ENCODE results near the gene SERPINF2. TPM values are rescaled to one million over a fixed set of nuclear protein-coding genes. Genes with fewer than 3 reads are reported as not detected.

SERPINF2 gene
- total RNA-seq, 1 experiment from 2014 or later: 0.56 TPM

GRCh38 chr17:1727876-1728630, 14.6 kb upstream of the SERPINF2 start:
- Mint-ChIP-seq H3K36me3 (ENCODE audit: insufficient read depth, unreplicated experiment) (peaks cover 39% of the 10 kb centered on the region), H3K4me3 (ENCODE audit: unreplicated experiment) (no peak overlapping the region), H3K4me1 (ENCODE audit: insufficient read depth, unreplicated experiment) (peaks cover 27% of the 10 kb centered on the region), H3K27ac (ENCODE audit: low read depth, unreplicated experiment) (no peak overlapping the region), H3K27me3 (ENCODE audit: insufficient read depth, unreplicated experiment) (no peaks in the 10 kb centered on the region), H3K9me3 (ENCODE audit: unreplicated experiment) (no peaks in the 10 kb centered on the region)
- intact Hi-C loops (cut with micrococcal nuclease): no loop called here
- no peak for TF ChIP-seq CTCF (IDR thresholded peaks at IDR 0.05; ENCODE audit: unreplicated experiment)
- no peak for DNase-seq (ENCODE audit: unreplicated experiment)
- CTCF ChIA-PET: interaction anchor here (0.9 to 5.2 kb wide), 2 partner anchors 56 kb away, joined by 3 to 23 read pairs; no protein-coding TSS in a partner anchor
- POLR2A ChIA-PET: interaction anchor here (0.6 to 5.2 kb wide), 5 partner anchors 7 to 178 kb away, joined by 3 to 26 read pairs (median 3); no protein-coding TSS in a partner anchor
- no TSS peak for BruUV-seq (replicated peaks)

- H3K36me3 Mint-ChIP-seq (ENCODE audit: insufficient read depth, unreplicated experiment): peaks cover 48% of the 10 kb centered on the region
- H3K27me3 Mint-ChIP-seq (ENCODE audit: insufficient read depth, unreplicated experiment): no peaks in the 10 kb centered on the region
- POLR2A ChIA-PET: interaction anchor here (1.5 to 5.2 kb wide), 4 partner anchors 13 to 54 kb away, joined by 3 to 26 read pairs (median 8); no protein-coding TSS in a partner anchor
- BruUV-seq (replicated peaks): no TSS peak
- CTCF ChIA-PET: interaction anchor here (0.6 to 5.2 kb wide), 4 partner anchors 9 to 54 kb away, joined by 4 to 23 read pairs (median 8); no protein-coding TSS in a partner anchor
- intact Hi-C loops (cut with micrococcal nuclease): loop anchor here (2.0 kb wide), 1 partner anchor 55 kb away; no protein-coding TSS in a partner anchor
- no peaks in the 10 kb centered on the region for H3K9me3 Mint-ChIP-seq (ENCODE audit: unreplicated experiment)
- no peak overlapping the region for H3K4me3 Mint-ChIP-seq (ENCODE audit: unreplicated experiment)
- no peak for DNase-seq (ENCODE audit: unreplicated experiment)
- no peak for TF ChIP-seq CTCF (IDR thresholded peaks at IDR 0.05; ENCODE audit: unreplicated experiment)
- peak overlapping the region; percentile 53 for H3K27ac Mint-ChIP-seq (ENCODE audit: low read depth, unreplicated experiment)
- H3K4me1 Mint-ChIP-seq (ENCODE audit: insufficient read depth, unreplicated experiment): peaks cover 27% of the 10 kb centered on the region
Observed at GRCh38 chr17:1729966-1730325, 12.7 kb upstream of the SERPINF2 start.

GRCh38 chr17:1730326-1731193, 12.1 kb upstream of the SERPINF2 start:
- peak; percentile 70 for DNase-seq (ENCODE audit: unreplicated experiment)
- peak overlapping the region; percentile 81 for H3K27ac Mint-ChIP-seq (ENCODE audit: low read depth, unreplicated experiment)
- CTCF ChIA-PET: interaction anchor here (0.7 to 5.2 kb wide), 6 partner anchors 10 to 152 kb away, joined by 3 to 23 read pairs (median 4); no protein-coding TSS in a partner anchor
- peaks cover 51% of the 10 kb centered on the region for H3K36me3 Mint-ChIP-seq (ENCODE audit: insufficient read depth, unreplicated experiment)
- POLR2A ChIA-PET: interaction anchor here (1.1 to 5.2 kb wide), 7 partner anchors 14 to 53 kb away, joined by 3 to 26 read pairs (median 4); no protein-coding TSS in a partner anchor
- no peaks in the 10 kb centered on the region for H3K9me3 Mint-ChIP-seq (ENCODE audit: unreplicated experiment)
- H3K4me1 Mint-ChIP-seq (ENCODE audit: insufficient read depth, unreplicated experiment): peaks cover 25% of the 10 kb centered on the region
- TF ChIP-seq CTCF (IDR thresholded peaks at IDR 0.05; ENCODE audit: unreplicated experiment): no peak
- intact Hi-C loops (cut with micrococcal nuclease): loop anchor here (2.0 kb wide), 1 partner anchor 54 kb away; no protein-coding TSS in a partner anchor
- peak overlapping the region; percentile 47 for H3K4me3 Mint-ChIP-seq (ENCODE audit: unreplicated experiment)
- no peaks in the 10 kb centered on the region for H3K27me3 Mint-ChIP-seq (ENCODE audit: insufficient read depth, unreplicated experiment)
- BruUV-seq (replicated peaks): no TSS peak

Data from MCF 10A (cell line).